HG02973 (cell line): ENCODE data around the gene WDR45B.

Experiments
- ATAC-seq: cut with Tn5 transposase; IDR thresholded peaks from one replicate; pipeline ENCODE4 v1.9.1; 2021; ENCODE audit warnings: moderate library complexity; ENCODE audit not compliant: unreplicated experiment

Gene WDR45B

GRCh38 chr17:82648165-82648668 is at the start of gene WDR45B:
WDR45B (minus strand) TSS chr17:82648444; CDS start chr17:82648340, 104 bp downstream.
- ATAC-seq = peak; percentile 68

- ATAC-seq = no peak
Measured at GRCh38 chr17:82697808-82698064, 49.5 kb upstream of the WDR45B start.

- no peak for ATAC-seq
Measured at GRCh38 chr17:82696916-82697807, 48.9 kb upstream of the WDR45B start.

- no peak for ATAC-seq
Measured at GRCh38 chr17:82696259-82696658, 48.0 kb upstream of the WDR45B start.

- no peak for ATAC-seq
Measured at GRCh38 chr17:82694647-82695046, 46.4 kb upstream of the WDR45B start.

GRCh38 chr17:82693168-82693867 is 45.1 kb upstream of the WDR45B start:
- no peak for ATAC-seq

GRCh38 chr17:82692268-82692667 is 44.0 kb upstream of the WDR45B start:
- no peak for ATAC-seq

GRCh38 chr17:82691714-82692113 is 43.5 kb upstream of the WDR45B start:
- ATAC-seq = no peak

GRCh38 chr17:82690786-82691489 is 42.7 kb upstream of the WDR45B start:
- ATAC-seq = no peak

- ATAC-seq = no peak
Measured at GRCh38 chr17:82689077-82689476, 40.8 kb upstream of the WDR45B start.

GRCh38 chr17:82687871-82688270 is 39.6 kb upstream of the WDR45B start:
- no peak for ATAC-seq

GRCh38 chr17:82687375-82687861 is 39.2 kb upstream of the WDR45B start:
- no peak for ATAC-seq

GRCh38 chr17:82686366-82687324 is 38.4 kb upstream of the WDR45B start:
- no peak for ATAC-seq

GRCh38 chr17:82685291-82685690 is 37.0 kb upstream of the WDR45B start:
- ATAC-seq = no peak

- ATAC-seq = no peak
Measured at GRCh38 chr17:82684228-82684841, 36.1 kb upstream of the WDR45B start.

GRCh38 chr17:82683534-82683933 is 35.3 kb upstream of the WDR45B start:
- ATAC-seq = no peak

- ATAC-seq = no peak
Measured at GRCh38 chr17:82681547-82681946, 33.3 kb upstream of the WDR45B start.

- ATAC-seq = no peak
Measured at GRCh38 chr17:82679586-82680465, 31.6 kb upstream of the WDR45B start.
